HCT116 (cell line): ENCODE results near the gene TDRD7. TPM values are rescaled to one million over a fixed set of nuclear protein-coding genes. Genes with fewer than 3 reads are reported as not detected.
A peak's percentile ranks its signal among the peaks of the same experiment; 100 is the strongest.

ENCODE experiments used
- ATAC-seq: fragments of 200-7000 bp; cut with Tn5 transposase; 2 replicates; pipeline ENCODE4 v1.9.1; 2020; ENCODE audit warnings: mild to moderate bottlenecking, moderate library complexity
- BruUV-seq: library from RNA; stranded (reverse); fragments of 400-500 nt; replicated peaks from 2 replicates; lab custom pipeline; 2021; lab: Mats Ljungman, UMichigan
- CTCF ChIA-PET: fragments of 300-600 bp; sonication (Branson Sonifier 250); formaldehyde crosslinking; loops from one replicate; lab custom pipeline; 2021; ENCODE audit warnings: antibody characterized with exemption; lab: Charles Lee
- POLR2A ChIA-PET: fragments of 300-600, 350-600 bp; sonication (Branson Sonifier 250); formaldehyde crosslinking; loops from one replicate; lab custom pipeline; 2021; ENCODE audit warnings: antibody characterized with exemption; lab: Charles Lee
- RAD21 ChIA-PET, 2 experiments: fragments of 300-600 bp; sonication (Branson Sonifier 250); formaldehyde crosslinking; loops; one replicate each; lab custom pipeline; 2023; ENCODE audit warnings: low total read pairs in 2 of 2; ENCODE audit not compliant: uncharacterized antibody in 2 of 2, unreplicated experiment in 2 of 2, low non-redundant PET in 1 of 2; lab: Charles Lee
- DNase-seq: peaks from one replicate; pipeline ENCODE4 v3.0.0-alpha.2; 2010; ENCODE audit warnings: low read depth, low spot score
- H2AFZ ChIP-seq: fragments of 200-600 bp; shearing (Covaris generic), sonication (generic); 2 replicates; pipeline ENCODE4 v1.6.1; 2017; ENCODE audit warnings: low read depth, mixed run types, mixed read lengths, antibody characterized with exemption, low read length; ENCODE audit not compliant: poor library complexity, severe bottlenecking
- H3K27ac ChIP-seq: 2 replicates; pipeline ENCODE4 v1.5.1; 2012; ENCODE audit warnings: low read depth, low read length
- H3K27me3 ChIP-seq: fragments of 200-600 bp; sonication (generic); 2 replicates; pipeline ENCODE4 v1.6.1; 2016; ENCODE audit warnings: mixed run types, low read length, mixed read lengths; ENCODE audit not compliant: insufficient read depth
- H3K36me3 ChIP-seq, 2 experiments: fragments of 200-500 bp in 1 of 2; fragments of 200-600 bp in 1 of 2; sonication (Bioruptor generic) in 1 of 2; sonication (generic) in 1 of 2; 2 replicates each; pipeline versions ENCODE4 v1.5.1 to v1.6.1; 2014 to 2016; ENCODE audit warnings: low read length in 2 of 2, inconsistent platforms in 1 of 2, mixed read lengths in 1 of 2, mixed run types in 1 of 2; ENCODE audit not compliant: insufficient read depth in 2 of 2, control insufficient read depth in 1 of 2
- H3K4me1 ChIP-seq, 2 experiments: fragments of 200-600 bp in 1 of 2; sonication (generic) in 1 of 2; 2 replicates each; pipeline versions ENCODE4 v1.5.1 to v1.6.1; 2012 to 2017; ENCODE audit warnings: low read length in 2 of 2, inconsistent platforms in 1 of 2, mild to moderate bottlenecking in 1 of 2, mixed read lengths in 1 of 2, mixed run types in 1 of 2, moderate library complexity in 1 of 2; ENCODE audit not compliant: insufficient read depth in 2 of 2, control insufficient read depth in 1 of 2
- H3K4me2 ChIP-seq: fragments of 200-600 bp; sonication (generic); 2 replicates; pipeline ENCODE4 v1.6.1; 2017; ENCODE audit warnings: mixed run types, low read length, mixed read lengths
- H3K4me3 ChIP-seq, 2 experiments: fragments of 200-600 bp in 1 of 2; sonication (generic) in 1 of 2; replicated peaks in 1 of 2; 2 replicates each; pipeline ENCODE4 v1.5.1; 2011 to 2016; ENCODE audit warnings: low read length in 2 of 2, control low read depth in 1 of 2, low read depth in 1 of 2, mild to moderate bottlenecking in 1 of 2, mixed read lengths in 1 of 2, mixed run types in 1 of 2
- H3K79me2 ChIP-seq: fragments of 200-600 bp; sonication (generic); 2 replicates; pipeline ENCODE4 v1.6.1; 2017; ENCODE audit warnings: mild to moderate bottlenecking, mixed run types, low read length, moderate library complexity, mixed read lengths; ENCODE audit not compliant: insufficient read depth
- H3K9ac ChIP-seq: fragments of 200-600 bp; sonication (generic); 2 replicates; pipeline ENCODE4 v1.6.1; 2016; ENCODE audit warnings: low read length, mixed read lengths
- H3K9me2 ChIP-seq: fragments of 200-600 bp; sonication (generic), shearing (Covaris generic); 2 replicates; pipeline ENCODE4 v1.6.1; 2017; ENCODE audit warnings: mixed run types, mild to moderate bottlenecking, moderate library complexity; ENCODE audit not compliant: insufficient read depth
- H3K9me3 ChIP-seq, 2 experiments: fragments of 200-500 bp in 1 of 2; fragments of 200-600 bp in 1 of 2; sonication (Bioruptor generic) in 1 of 2; sonication (generic) in 1 of 2; 2 replicates each; pipeline ENCODE4 v1.6.1; 2014 to 2017; ENCODE audit warnings: low read length in 2 of 2, mixed read lengths in 2 of 2, inconsistent platforms in 1 of 2, low read depth in 1 of 2, mild to moderate bottlenecking in 1 of 2, mixed run types in 1 of 2, moderate library complexity in 1 of 2; ENCODE audit not compliant: control insufficient read depth in 1 of 2, insufficient read depth in 1 of 2
- H4K20me1 ChIP-seq: fragments of 200-600 bp; sonication (generic), shearing (Covaris generic); 2 replicates; pipeline ENCODE4 v1.6.1; 2017; ENCODE audit warnings: mixed run types, mild to moderate bottlenecking, moderate library complexity; ENCODE audit not compliant: insufficient read depth
- CBX3 ChIP-seq: IDR thresholded peaks from 2 replicates; pipeline ENCODE4 v1.6.1; 2012; ENCODE audit warnings: low read depth
- CEBPB ChIP-seq: IDR thresholded peaks from 2 replicates; pipeline ENCODE4 v1.6.1; 2012; ENCODE audit warnings: low read depth
- EZH2phosphoT487 ChIP-seq: fragments of 200-600 bp; IDR thresholded peaks from 2 replicates; pipeline ENCODE4 v1.6.1; 2018; ENCODE audit warnings: antibody characterized with exemption, borderline replicate concordance
- FOSL1 ChIP-seq: IDR thresholded peaks from 2 replicates; pipeline ENCODE4 v1.6.1; 2012; ENCODE audit warnings: low read depth
- JUND ChIP-seq: IDR thresholded peaks from 2 replicates; pipeline ENCODE4 v1.6.1; 2012
- RAD21 ChIP-seq: IDR thresholded peaks from 2 replicates; pipeline ENCODE4 v1.6.1; 2012; ENCODE audit warnings: low read depth, mild to moderate bottlenecking
- SIN3A ChIP-seq: IDR thresholded peaks from 2 replicates; pipeline ENCODE4 v1.6.1; 2012; ENCODE audit warnings: low read depth
- SRF ChIP-seq: IDR thresholded peaks from 2 replicates; pipeline ENCODE4 v1.6.1; 2012; ENCODE audit warnings: low read depth
- TCF7L2 ChIP-seq: IDR thresholded peaks from 2 replicates; pipeline ENCODE4 v1.7.0; 2011; ENCODE audit warnings: borderline replicate concordance, inconsistent platforms; ENCODE audit not compliant: insufficient read depth, insufficient read length; ENCODE audit errors: extremely low read depth
- YY1 ChIP-seq: IDR thresholded peaks from 2 replicates; pipeline ENCODE4 v1.6.1; 2011; ENCODE audit warnings: low read length, low read depth, moderate library complexity, mild to moderate bottlenecking; ENCODE audit not compliant: insufficient replicate concordance; ENCODE audit errors: extremely low read depth
- ZNF274 ChIP-seq: fragments of 200-500 bp; sonication (Bioruptor generic); IDR thresholded peaks from 2 replicates; pipeline ENCODE4 v1.6.1; 2014; ENCODE audit warnings: mild to moderate bottlenecking, low read depth, low read length, inconsistent platforms
- intact Hi-C: fragments of 100-400 bp; cut with micrococcal nuclease; formaldehyde crosslinking; loops from 2 replicates; pipeline ENCODE4 v1.10.0; 2022
- total RNA-seq: library from RNA; stranded (reverse); gene quantifications from one replicate; pipeline ENCODE4 v1.2.1, GENCODE V29; 2021; ENCODE audit not compliant: unreplicated experiment
- TF ChIP-seq, protein P1 (sequence below): IDR thresholded peaks from 2 replicates; pipeline ENCODE4 v1.6.1; 2012
- TF ChIP-seq, protein P2 (sequence below): IDR thresholded peaks from 2 replicates; pipeline ENCODE4 v1.6.1; 2012
- TF ChIP-seq, protein P3 (sequence below), 3 experiments: fragments of 200-600 bp in 1 of 3; sonication (generic) in 1 of 3; IDR thresholded peaks in 2 of 3; conservative IDR thresholded peaks in 1 of 3; 2 replicates each; pipeline ENCODE4 v1.5.1; 2012 to 2017; ENCODE audit warnings: low read depth in 2 of 3, low read length in 2 of 3, antibody characterized with exemption in 1 of 3, borderline replicate concordance in 1 of 3, control low read depth in 1 of 3, mild to moderate bottlenecking in 1 of 3, mixed read lengths in 1 of 3, mixed run types in 1 of 3, moderate library complexity in 1 of 3; ENCODE audit not compliant: insufficient read depth in 1 of 3
- TF ChIP-seq, protein P4 (sequence below): IDR thresholded peaks from 2 replicates; pipeline ENCODE4 v1.6.1; 2012; ENCODE audit warnings: low read depth

Gene TDRD7
- total RNA-seq, 1 experiment from 2014 or later: 8.0 TPM

DNA sequence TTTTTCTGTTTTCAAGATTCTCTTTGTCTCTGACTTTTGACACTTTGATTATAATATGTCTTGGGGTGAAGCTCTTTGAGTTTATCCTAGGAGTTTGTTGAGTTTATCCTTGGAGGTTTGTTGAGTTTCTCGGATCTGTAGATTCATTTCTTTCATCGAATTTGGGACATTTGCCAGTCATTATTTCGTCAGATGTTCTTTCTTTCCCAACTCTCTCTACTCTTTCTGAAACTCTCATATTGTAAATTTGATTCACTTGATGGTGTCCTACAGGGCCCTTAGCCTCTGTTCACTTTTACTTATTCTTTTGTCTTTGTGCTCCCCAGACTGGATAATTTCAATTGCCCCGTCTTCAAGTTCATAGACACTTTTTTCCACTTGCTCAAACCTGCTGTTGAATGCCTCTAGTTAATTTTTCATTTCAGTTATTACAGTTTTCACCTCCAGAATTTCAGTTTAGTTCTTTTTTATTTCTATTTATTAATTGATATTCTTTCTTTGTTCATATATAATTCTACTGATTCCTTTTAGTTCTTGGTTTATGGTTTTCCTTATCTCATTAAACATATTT, 8.1 kb upstream of the TDRD7 start:
- H3K27me3 ChIP-seq: no peaks in the 10 kb centered on the region
- no TSS peak for BruUV-seq
- peak; percentile 31; the same call in 1 of the 2 replicates for TF ChIP-seq CBX3
- TF ChIP-seq YY1: no peak
- no peak overlapping the region for H3K4me2 ChIP-seq
- POLR2A ChIA-PET: no interaction called here
- H3K9me3 ChIP-seq: peaks cover 0 to 11% of the 10 kb centered on the region in 2 experiments; a peak in 1 of 4 replicates
- ATAC-seq (no peak), DNase-seq (no peak)
- no peaks in the 10 kb centered on the region for H4K20me1 ChIP-seq
- H3K9me2 ChIP-seq: no peaks in the 10 kb centered on the region
- RAD21 ChIA-PET: no interaction called here
- intact Hi-C loops: loop anchor here (5.0 kb wide), 1 partner anchor 672 kb away; no protein-coding TSS in a partner anchor
- CTCF ChIA-PET: no interaction called here
- no peak overlapping the region for H3K27ac ChIP-seq
- H3K9ac ChIP-seq: no peak overlapping the region
- H3K79me2 ChIP-seq: no peaks in the 10 kb centered on the region
- H3K4me1 ChIP-seq: peaks cover 3 to 7% of the 10 kb centered on the region in 2 experiments; a peak in 3 of 4 replicates
- H3K4me3 ChIP-seq: no peak overlapping the region
- H3K36me3 ChIP-seq: no peaks in the 10 kb centered on the region
- no peak overlapping the region for H2AFZ ChIP-seq

DNA sequence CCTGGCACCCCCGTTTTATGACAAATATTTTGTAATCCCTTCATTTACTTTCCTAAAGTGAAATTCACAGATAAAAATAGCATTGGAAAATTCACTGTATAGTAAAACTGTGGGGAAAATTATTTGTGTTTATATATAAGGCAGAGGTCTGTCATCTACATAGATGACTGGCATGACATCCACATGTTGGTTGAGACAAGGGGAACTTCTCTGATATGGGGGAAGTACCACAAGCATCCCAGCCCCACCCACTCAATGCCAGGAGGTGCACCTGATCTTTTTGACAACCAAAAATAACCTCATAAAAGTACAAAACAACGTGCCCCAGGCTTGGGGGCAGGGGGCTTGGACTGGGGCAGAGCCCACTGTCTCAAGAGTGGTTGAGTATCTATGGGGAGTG, 6.3 kb upstream of the TDRD7 start:
- no peaks in the 10 kb centered on the region for H3K4me1 ChIP-seq
- no TSS peak for BruUV-seq
- H3K9me2 ChIP-seq: no peaks in the 10 kb centered on the region
- ChIA-PET RAD21 (no interaction called here), CTCF (no interaction called here), POLR2A (no interaction called here)
- H3K36me3 ChIP-seq: no peaks in the 10 kb centered on the region
- H2AFZ ChIP-seq: no peak overlapping the region
- no peak overlapping the region for H3K4me2 ChIP-seq
- DNase-seq (no peak), ATAC-seq (no peak)
- H3K27me3 ChIP-seq: no peaks in the 10 kb centered on the region
- no peak overlapping the region for H3K4me3 ChIP-seq
- peaks cover 0 to 11% of the 10 kb centered on the region in 2 experiments; a peak in 1 of 4 replicates for H3K9me3 ChIP-seq
- intact Hi-C loops: no loop called here
- H3K27ac ChIP-seq: no peak overlapping the region
- no peak overlapping the region for H3K9ac ChIP-seq
- no peaks in the 10 kb centered on the region for H4K20me1 ChIP-seq
- H3K79me2 ChIP-seq: no peaks in the 10 kb centered on the region
- TF ChIP-seq SRF: no peak
- TF ChIP-seq, protein P1, sequence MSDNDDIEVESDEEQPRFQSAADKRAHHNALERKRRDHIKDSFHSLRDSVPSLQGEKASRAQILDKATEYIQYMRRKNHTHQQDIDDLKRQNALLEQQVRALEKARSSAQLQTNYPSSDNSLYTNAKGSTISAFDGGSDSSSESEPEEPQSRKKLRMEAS: no peak
- TF ChIP-seq, protein P2, sequence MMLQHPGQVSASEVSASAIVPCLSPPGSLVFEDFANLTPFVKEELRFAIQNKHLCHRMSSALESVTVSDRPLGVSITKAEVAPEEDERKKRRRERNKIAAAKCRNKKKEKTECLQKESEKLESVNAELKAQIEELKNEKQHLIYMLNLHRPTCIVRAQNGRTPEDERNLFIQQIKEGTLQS: no peak
- TF ChIP-seq FOSL1: no peak
- no peak for TF ChIP-seq RAD21
- no peak for TF ChIP-seq ZNF274
- no peak for TF ChIP-seq CEBPB
- TF ChIP-seq TCF7L2: no peak
- no peak for TF ChIP-seq JUND
- no peak for TF ChIP-seq SIN3A
- TF ChIP-seq, protein P3, sequence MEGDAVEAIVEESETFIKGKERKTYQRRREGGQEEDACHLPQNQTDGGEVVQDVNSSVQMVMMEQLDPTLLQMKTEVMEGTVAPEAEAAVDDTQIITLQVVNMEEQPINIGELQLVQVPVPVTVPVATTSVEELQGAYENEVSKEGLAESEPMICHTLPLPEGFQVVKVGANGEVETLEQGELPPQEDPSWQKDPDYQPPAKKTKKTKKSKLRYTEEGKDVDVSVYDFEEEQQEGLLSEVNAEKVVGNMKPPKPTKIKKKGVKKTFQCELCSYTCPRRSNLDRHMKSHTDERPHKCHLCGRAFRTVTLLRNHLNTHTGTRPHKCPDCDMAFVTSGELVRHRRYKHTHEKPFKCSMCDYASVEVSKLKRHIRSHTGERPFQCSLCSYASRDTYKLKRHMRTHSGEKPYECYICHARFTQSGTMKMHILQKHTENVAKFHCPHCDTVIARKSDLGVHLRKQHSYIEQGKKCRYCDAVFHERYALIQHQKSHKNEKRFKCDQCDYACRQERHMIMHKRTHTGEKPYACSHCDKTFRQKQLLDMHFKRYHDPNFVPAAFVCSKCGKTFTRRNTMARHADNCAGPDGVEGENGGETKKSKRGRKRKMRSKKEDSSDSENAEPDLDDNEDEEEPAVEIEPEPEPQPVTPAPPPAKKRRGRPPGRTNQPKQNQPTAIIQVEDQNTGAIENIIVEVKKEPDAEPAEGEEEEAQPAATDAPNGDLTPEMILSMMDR (IDR thresholded peaks at IDR 0.05 in 2 of 3, conservative IDR thresholded peaks at IDR 0.05 in 1 of 3; ENCODE audit: borderline replicate concordance in 1 of 3, insufficient read depth in 1 of 3, low read depth in 2 of 3, low read length in 2 of 3): no peak
- TF ChIP-seq EZH2phosphoT487: no peak
- TF ChIP-seq, protein P4, sequence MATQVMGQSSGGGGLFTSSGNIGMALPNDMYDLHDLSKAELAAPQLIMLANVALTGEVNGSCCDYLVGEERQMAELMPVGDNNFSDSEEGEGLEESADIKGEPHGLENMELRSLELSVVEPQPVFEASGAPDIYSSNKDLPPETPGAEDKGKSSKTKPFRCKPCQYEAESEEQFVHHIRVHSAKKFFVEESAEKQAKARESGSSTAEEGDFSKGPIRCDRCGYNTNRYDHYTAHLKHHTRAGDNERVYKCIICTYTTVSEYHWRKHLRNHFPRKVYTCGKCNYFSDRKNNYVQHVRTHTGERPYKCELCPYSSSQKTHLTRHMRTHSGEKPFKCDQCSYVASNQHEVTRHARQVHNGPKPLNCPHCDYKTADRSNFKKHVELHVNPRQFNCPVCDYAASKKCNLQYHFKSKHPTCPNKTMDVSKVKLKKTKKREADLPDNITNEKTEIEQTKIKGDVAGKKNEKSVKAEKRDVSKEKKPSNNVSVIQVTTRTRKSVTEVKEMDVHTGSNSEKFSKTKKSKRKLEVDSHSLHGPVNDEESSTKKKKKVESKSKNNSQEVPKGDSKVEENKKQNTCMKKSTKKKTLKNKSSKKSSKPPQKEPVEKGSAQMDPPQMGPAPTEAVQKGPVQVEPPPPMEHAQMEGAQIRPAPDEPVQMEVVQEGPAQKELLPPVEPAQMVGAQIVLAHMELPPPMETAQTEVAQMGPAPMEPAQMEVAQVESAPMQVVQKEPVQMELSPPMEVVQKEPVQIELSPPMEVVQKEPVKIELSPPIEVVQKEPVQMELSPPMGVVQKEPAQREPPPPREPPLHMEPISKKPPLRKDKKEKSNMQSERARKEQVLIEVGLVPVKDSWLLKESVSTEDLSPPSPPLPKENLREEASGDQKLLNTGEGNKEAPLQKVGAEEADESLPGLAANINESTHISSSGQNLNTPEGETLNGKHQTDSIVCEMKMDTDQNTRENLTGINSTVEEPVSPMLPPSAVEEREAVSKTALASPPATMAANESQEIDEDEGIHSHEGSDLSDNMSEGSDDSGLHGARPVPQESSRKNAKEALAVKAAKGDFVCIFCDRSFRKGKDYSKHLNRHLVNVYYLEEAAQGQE: no peak
